GM21825 (cell line): ENCODE results near the gene RIPPLY3.

Experiments used
- ATAC-seq: cut with Tn5 transposase; IDR thresholded peaks from one replicate; pipeline ENCODE4 v1.9.1; 2021; ENCODE audit warnings: mild to moderate bottlenecking, moderate library complexity; ENCODE audit not compliant: unreplicated experiment

The RIPPLY3 gene

DNA sequence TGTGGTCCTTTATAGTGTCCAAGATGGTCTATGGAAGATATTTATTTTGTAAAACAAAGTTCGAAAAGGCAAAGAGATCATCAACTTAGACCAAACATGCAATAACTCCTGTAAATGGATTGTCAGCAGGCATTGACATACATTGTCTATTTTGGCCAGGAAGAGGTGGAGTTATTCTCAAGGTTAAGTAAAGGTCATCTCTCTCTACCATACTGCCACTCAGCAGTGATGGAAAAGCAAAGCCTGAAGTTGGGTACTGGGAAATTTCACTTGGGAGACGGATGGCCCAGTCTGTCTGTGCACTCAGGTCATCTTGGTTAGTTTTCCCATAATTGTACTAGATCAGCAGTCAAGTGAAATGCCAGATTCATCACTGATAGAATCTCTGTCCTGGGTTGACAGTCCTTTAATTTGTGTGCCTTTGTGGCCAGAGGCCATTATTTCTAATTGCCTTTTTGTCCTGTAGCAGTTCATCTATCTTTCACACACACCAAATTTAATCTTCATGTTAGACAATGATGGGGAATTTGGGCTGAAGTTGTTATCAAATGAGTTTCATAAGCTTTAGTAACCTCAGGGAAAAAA is 48.9 kb downstream of the RIPPLY3 start:
- ATAC-seq = no peak

DNA sequence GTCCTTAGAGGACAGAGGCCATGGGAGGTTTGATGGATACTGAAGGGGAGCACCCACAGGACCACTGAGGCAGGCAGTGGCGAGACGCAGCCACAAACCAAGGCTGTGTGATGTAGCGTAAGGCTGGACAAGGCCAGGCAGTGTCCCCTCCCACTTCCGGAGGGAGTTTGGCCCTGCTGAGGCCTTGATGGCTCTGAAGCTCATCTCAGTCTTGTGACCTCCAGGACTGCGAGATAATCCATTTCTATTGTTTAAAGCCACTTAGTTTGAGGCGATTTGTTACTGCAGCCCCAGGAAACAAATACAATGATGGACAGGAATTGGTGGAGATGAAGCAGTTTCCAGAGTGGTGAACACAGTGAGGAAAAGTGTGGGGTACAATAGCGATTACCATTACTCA is 51.1 kb downstream of the RIPPLY3 start:
- no peak for ATAC-seq

DNA sequence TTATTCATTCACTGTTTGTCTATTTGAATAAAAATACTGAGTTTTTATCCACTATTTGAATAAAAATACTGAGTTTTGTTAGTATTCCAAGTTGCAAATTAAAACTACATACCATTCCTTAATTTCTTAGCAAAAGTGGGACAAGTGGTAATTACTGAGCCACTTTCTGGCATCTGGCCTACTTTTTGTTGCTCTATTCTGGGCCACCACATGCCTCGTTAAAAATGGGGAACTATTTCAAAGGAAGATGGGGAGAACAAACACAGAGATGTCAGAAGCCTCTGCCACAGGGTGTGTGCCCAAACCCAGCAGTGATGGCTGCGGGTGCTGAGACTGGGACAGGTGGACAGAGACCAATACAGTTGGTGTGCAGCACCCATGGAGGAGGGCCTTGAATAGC is 51.8 kb downstream of the RIPPLY3 start:
- ATAC-seq = no peak

DNA sequence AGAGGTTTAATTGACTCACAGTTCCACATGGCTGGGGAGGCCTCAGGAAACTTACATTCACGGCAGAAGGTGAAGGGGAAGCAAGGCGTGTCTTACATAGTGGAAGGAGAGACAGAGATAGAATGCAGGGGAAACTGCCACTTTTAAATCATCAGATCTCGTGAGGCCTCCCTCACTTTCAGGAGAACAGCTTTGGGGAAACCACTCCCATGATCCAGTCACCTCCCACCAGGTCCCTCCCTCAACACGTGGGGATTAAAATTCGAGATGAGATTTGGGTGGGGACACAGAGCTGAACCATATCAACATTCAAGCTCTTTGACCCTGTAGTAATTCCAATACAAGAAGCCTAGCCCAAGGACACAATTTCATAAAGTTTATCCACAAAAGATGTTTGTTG is 52.7 kb downstream of the RIPPLY3 start:
- ATAC-seq = no peak

DNA sequence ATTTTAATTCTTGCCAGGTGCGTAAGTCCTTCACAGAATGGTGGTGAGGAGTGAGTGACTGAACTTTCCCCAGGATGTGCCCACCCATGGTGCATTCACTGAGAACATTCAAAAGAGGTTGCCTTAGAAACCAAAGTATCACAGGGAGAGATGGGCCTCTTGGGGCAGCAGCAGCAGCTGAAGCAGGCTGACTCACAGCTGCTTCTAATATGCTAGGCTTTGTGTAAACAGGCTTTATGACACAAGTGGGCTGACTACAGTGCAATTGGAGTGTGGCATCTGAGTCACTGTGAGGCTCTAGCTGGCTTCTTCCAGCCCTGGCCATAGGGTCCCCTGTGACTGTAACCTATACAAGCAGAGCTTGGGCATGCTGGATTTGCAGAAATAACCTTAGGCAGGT is 53.8 kb downstream of the RIPPLY3 start:
- ATAC-seq = no peak

DNA sequence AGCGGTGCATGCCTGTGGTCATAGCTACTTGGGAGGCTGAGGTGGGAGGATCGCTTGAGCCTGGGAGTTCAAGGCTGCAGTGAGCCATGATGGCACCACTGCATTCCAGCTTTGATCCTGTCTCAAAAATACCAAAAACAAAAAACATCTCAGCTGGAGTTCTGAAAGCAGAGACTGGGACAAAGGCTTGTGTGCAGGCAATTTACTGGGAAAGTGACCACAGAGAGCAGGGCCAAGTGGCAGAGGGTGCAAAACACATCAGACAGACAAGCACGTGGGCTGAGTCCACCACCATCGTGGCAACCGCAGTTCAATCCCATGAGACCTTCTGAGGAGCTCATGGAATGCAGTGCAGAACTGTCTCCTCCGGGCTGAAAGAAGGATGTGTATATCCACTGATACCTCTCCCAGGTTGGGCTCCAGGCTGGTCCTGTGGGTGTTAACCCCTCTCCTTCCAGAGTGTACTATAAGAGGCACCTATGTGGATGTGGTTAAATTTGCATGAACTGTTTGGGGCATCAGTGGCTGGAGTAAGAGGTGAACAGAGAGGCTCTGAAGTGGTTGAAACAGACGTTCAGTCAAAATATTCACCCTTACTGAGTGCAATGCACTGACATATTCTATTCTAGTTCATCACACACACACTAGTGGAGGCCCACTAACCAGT is 55.6 kb downstream of the RIPPLY3 start:
- no peak for ATAC-seq

DNA sequence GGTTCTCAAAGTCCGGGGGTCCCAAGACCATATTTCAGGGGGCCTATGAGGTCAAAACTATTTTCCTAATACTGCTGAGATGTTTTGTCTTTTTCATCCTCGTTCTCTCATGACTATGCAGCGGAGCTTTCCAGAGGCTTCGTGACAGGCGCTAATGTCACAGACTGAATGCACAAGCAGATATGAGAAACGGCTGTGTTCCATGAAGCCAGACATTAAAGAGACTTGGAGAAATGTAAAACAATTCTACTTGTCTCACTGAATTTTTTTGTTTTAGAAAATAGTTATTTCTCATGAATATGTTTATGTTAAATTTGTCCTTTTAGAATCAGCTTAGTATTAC is 56.1 kb downstream of the RIPPLY3 start:
- ATAC-seq = no peak

DNA sequence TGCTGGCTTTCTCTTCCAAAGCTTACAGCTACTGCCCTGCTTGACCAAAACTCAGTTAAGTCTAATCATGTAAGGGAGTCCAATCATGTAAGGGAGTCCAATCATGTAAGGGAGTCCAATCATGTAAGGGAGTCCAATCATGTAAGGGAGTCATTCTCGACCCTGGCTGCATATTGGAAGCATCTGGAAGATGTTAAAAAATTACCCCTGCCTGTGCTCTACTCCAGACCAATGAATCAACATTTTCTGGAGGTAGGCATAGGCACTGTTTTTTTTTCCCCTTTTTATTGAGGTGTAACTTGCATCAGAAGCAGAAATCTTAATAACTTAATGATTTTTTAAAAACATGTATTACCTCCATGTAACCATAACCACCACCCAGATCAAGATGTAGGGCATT is 56.9 kb downstream of the RIPPLY3 start:
- ATAC-seq = no peak

DNA sequence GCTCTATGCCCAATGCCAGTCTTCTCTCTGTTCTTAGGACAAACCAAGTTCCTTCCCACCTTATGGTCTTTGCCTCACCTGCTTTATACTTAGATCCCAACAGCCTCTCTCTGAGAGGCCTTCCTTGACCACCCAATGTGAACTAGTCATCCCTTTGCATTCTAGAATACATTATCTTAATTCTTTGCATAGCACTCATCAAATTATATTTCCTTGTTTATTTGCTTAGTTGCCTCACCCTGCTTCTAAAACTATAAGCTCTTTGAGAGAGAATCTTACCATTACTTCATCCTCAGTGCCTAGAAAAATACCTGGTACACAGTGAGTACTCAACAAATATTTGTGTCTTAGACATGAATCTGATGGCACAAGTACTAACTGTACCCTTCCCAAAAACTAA is 58.3 kb downstream of the RIPPLY3 start:
- ATAC-seq = no peak

DNA sequence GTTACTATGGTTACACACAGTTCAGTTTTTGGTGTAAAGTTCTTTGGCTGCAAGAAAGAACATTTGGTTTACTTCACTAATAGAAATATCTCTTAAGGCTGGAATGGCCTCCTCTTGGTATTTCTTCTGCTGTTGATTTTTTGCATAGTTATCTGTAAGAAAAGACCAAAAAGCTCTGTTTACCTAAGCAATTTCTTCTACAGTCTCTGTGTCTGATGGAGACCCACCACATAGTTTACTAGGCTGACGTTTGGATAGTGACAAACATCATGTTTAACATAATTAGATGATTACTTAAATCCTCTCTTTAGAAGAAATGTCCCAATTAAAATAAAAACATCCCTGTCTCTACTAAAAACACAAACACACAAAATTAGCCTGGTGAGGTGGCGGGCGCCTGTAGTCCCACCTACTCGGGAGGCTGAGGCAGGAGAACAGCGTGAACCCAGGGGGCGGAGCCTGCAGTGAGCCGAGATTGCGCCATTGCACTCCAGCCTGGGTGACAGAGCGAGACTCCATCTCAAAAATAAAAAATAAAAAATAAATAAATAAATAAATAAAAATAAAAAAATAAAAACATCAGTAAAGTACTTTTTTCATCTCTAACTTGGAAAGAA is 59.2 kb downstream of the RIPPLY3 start:
- no peak for ATAC-seq
